SK-N-SH treated with all-trans-retinoic acid at 6 μM for 48 hours (cell line): ENCODE results near the gene EML1.
A peak's percentile ranks its signal among the peaks of the same experiment; 100 is the strongest.

ENCODE experiments used
- ATAC-seq: fragments of 200-7000 bp; cut with Tn5 transposase; 3 replicates; pipeline ENCODE4 v1.9.1; 2020; ENCODE audit warnings: mild to moderate bottlenecking, moderate library complexity
- ARNTL ChIP-seq: fragments of 450-650 bp; formaldehyde crosslinking; IDR thresholded peaks from 2 replicates; pipeline ENCODE4 v1.5.0; 2020; ENCODE audit warnings: low read depth, mild to moderate bottlenecking, moderate library complexity, borderline replicate concordance
- BACH2 ChIP-seq: fragments of 250-450 bp; sonication (Bioruptor Pico); IDR thresholded peaks from 2 replicates; pipeline ENCODE4 v1.9.0; 2021; ENCODE audit warnings: mild to moderate bottlenecking, borderline replicate concordance
- CSDC2 ChIP-seq: fragments of 250-450 bp; sonication (Bioruptor Pico); IDR thresholded peaks from 2 replicates; pipeline ENCODE4 v1.5.0; 2020; ENCODE audit warnings: mild to moderate bottlenecking, moderate library complexity
- CSRNP3 ChIP-seq: fragments of 250-450 bp; sonication (Bioruptor Pico); IDR thresholded peaks from 2 replicates; pipeline ENCODE4 v1.5.1; 2021; ENCODE audit warnings: mild to moderate bottlenecking, moderate library complexity
- ESRRG ChIP-seq: fragments of 250-450 bp; sonication (Bioruptor Pico); IDR thresholded peaks from 2 replicates; pipeline ENCODE4 v1.6.1; 2021; ENCODE audit warnings: mild to moderate bottlenecking
- GLIS3 ChIP-seq: fragments of 250-450 bp; sonication (Bioruptor Pico); IDR thresholded peaks from 2 replicates; pipeline ENCODE4 v1.5.0; 2020; ENCODE audit warnings: mild to moderate bottlenecking, moderate library complexity
- ISL1 ChIP-seq: fragments of 250-450 bp; sonication (Bioruptor Pico); IDR thresholded peaks from 2 replicates; pipeline ENCODE4 v2.1.2; 2022; ENCODE audit warnings: mild to moderate bottlenecking, moderate library complexity
- OSR1 ChIP-seq: fragments of 250-450 bp; sonication (Bioruptor Pico); IDR thresholded peaks from 2 replicates; pipeline ENCODE4 v1.8.0; 2022; ENCODE audit warnings: moderate library complexity, mild to moderate bottlenecking, inconsistent platforms
- POU6F1 ChIP-seq: fragments of 250-450 bp; sonication (Bioruptor Pico); IDR thresholded peaks from 2 replicates; pipeline ENCODE4 v1.8.0; 2021; ENCODE audit warnings: low read depth, mild to moderate bottlenecking, moderate library complexity, borderline replicate concordance
- RARB ChIP-seq: fragments of 250-450 bp; sonication (Bioruptor Pico); IDR thresholded peaks from 2 replicates; pipeline ENCODE4 v1.8.0; 2021; ENCODE audit warnings: mild to moderate bottlenecking, moderate library complexity
- TCF4 ChIP-seq: fragments of 250-450 bp; sonication (Bioruptor Pico); IDR thresholded peaks from 2 replicates; pipeline ENCODE4 v1.8.0; 2021; ENCODE audit warnings: mild to moderate bottlenecking, moderate library complexity, borderline replicate concordance
- TOX ChIP-seq: fragments of 250-450 bp; sonication (Bioruptor Pico); IDR thresholded peaks from 2 replicates; pipeline ENCODE4 v1.8.0; 2021; ENCODE audit warnings: mild to moderate bottlenecking, moderate library complexity, borderline replicate concordance
- TSHZ2 ChIP-seq: fragments of 250-450 bp; sonication (Bioruptor Pico); IDR thresholded peaks from 2 replicates; pipeline ENCODE4 v1.5.0; 2020; ENCODE audit warnings: mild to moderate bottlenecking, moderate library complexity
- ZC3H10 ChIP-seq: fragments of 250-450 bp; sonication (Bioruptor Pico); IDR thresholded peaks from 2 replicates; pipeline ENCODE4 v1.5.1; 2021; ENCODE audit warnings: mild to moderate bottlenecking, moderate library complexity
- ZFP3 ChIP-seq: fragments of 250-450 bp; sonication (Bioruptor Pico); IDR thresholded peaks from 2 replicates; pipeline ENCODE4 v1.5.0; 2020; ENCODE audit warnings: mild to moderate bottlenecking, moderate library complexity
- ZFP30 ChIP-seq: fragments of 450-650 bp; formaldehyde crosslinking; IDR thresholded peaks from 2 replicates; pipeline ENCODE4 v1.5.0; 2022; ENCODE audit warnings: mild to moderate bottlenecking, moderate library complexity
- ZNF70 ChIP-seq: fragments of 450-650 bp; formaldehyde crosslinking; IDR thresholded peaks from 2 replicates; pipeline ENCODE4 v1.5.0; 2020; ENCODE audit warnings: mild to moderate bottlenecking, moderate library complexity
- ZNF8 ChIP-seq: fragments of 450-650 bp; formaldehyde crosslinking; IDR thresholded peaks from 2 replicates; pipeline ENCODE4 v1.5.0; 2020; ENCODE audit warnings: mild to moderate bottlenecking, moderate library complexity
- TF ChIP-seq, protein P1 (sequence below): fragments of 250-450 bp; sonication (Bioruptor Pico); IDR thresholded peaks from 2 replicates; pipeline ENCODE4 v1.8.0; 2020; ENCODE audit warnings: mild to moderate bottlenecking, moderate library complexity, borderline replicate concordance

The EML1 gene

DNA sequence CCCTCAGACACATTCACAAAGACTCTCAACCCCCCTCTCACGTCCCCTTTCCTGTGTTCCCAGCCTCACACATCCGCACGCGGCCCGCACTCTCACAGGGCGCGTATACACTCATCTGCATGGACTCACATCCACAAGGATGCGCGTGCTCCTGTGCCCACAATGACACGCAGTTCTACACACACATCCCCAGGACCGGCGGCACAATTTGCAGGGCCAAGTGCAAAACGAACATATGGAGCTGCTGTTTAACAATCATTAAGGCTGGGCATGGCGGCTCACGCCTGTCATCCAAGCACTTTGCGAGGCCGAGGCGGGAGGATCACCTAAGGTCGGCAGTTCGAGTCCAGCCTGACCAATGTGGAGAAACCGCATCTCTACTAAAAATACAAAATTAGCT lies 36.4 kb upstream of the EML1 start (continued):
- TF ChIP-seq ZFP30 (CRISPR knock-in tag), result no peak
- TF ChIP-seq ARNTL (CRISPR knock-in tag), result no peak
- no peak for TF ChIP-seq ZNF70 (CRISPR knock-in tag)
- TF ChIP-seq OSR1 (CRISPR knock-in tag), result no peak
- no peak for TF ChIP-seq RARB (CRISPR knock-in tag)

DNA sequence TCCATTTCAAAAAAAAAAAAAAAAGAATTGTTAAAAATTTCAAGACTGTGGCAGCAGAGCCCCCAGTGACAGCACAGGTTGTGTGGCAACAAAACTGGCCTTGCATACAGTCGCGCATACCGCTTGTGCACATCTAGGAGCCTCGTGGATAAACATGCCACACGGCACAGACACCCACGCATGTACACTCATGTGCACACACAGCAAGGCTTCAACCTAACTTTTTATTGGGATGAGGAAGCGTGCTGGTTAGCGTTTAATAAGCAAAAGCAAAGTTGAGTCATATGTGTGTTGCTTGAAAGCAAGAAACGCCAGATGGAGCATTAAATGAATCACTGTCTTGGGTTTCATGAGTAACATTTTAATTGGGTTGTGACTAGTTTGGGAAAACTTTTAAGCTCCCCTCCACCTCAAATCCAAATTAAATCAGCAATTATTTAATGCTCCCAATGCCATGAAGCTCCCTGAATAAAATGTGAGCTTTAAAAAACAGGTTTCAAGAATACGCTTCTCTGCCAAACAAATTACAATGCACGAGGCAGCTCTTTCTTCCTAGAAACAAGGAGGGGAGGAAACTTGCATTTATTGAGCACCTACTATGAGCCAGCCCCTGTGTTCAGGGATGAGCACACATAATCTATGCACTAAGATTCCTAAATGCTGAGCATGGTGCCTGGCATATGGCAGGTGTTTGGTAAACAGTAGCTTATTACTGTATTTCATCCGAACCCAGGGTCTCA lies 35.7 kb upstream of the EML1 start:
- TF ChIP-seq TSHZ2 (CRISPR knock-in tag) (no peak), ISL1 (CRISPR knock-in tag) (peak; percentile 73), ZC3H10 (peak; percentile 69; the same call in 1 of the 2 replicates), ESRRG (CRISPR knock-in tag) (no peak), GLIS3 (CRISPR knock-in tag) (no peak), TCF4 (CRISPR knock-in tag) (no peak), CSDC2 (CRISPR knock-in tag) (no peak), POU6F1 (CRISPR knock-in tag) (no peak), ZFP3 (no peak), CSRNP3 (CRISPR knock-in tag) (no peak), TOX (no peak)
- TF ChIP-seq, protein P1, sequence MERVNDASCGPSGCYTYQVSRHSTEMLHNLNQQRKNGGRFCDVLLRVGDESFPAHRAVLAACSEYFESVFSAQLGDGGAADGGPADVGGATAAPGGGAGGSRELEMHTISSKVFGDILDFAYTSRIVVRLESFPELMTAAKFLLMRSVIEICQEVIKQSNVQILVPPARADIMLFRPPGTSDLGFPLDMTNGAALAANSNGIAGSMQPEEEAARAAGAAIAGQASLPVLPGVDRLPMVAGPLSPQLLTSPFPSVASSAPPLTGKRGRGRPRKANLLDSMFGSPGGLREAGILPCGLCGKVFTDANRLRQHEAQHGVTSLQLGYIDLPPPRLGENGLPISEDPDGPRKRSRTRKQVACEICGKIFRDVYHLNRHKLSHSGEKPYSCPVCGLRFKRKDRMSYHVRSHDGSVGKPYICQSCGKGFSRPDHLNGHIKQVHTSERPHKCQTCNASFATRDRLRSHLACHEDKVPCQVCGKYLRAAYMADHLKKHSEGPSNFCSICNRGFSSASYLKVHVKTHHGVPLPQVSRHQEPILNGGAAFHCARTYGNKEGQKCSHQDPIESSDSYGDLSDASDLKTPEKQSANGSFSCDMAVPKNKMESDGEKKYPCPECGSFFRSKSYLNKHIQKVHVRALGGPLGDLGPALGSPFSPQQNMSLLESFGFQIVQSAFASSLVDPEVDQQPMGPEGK (CRISPR knock-in tag), result peak; percentile 66; the same call in 1 of the 2 replicates
- ATAC-seq, result peak; percentile 43

- TF ChIP-seq ISL1 (CRISPR knock-in tag) (no peak), GLIS3 (CRISPR knock-in tag) (no peak), ARNTL (CRISPR knock-in tag) (no peak), TCF4 (CRISPR knock-in tag) (no peak), ZFP30 (CRISPR knock-in tag) (no peak), TSHZ2 (CRISPR knock-in tag) (no peak), TOX (no peak), ZNF8 (no peak), BACH2 (CRISPR knock-in tag) (no peak)
- ATAC-seq, result peak; percentile 71
Measured at GRCh38 chr14:99758121-99758821, 34.9 kb upstream of the EML1 start.
